Measurements from ENCODE around the gene NR5A2. TPM values are rescaled to one million over a fixed set of nuclear protein-coding genes. Genes with fewer than 3 reads are reported as not detected.
A peak's percentile ranks its signal among the peaks of the same experiment; 100 is the strongest.

The NR5A2 gene
- total and polyA plus RNA-seq, 10 donors = 0.02 to 0.63 (median 0.10) TPM; not detected in 3

DNA sequence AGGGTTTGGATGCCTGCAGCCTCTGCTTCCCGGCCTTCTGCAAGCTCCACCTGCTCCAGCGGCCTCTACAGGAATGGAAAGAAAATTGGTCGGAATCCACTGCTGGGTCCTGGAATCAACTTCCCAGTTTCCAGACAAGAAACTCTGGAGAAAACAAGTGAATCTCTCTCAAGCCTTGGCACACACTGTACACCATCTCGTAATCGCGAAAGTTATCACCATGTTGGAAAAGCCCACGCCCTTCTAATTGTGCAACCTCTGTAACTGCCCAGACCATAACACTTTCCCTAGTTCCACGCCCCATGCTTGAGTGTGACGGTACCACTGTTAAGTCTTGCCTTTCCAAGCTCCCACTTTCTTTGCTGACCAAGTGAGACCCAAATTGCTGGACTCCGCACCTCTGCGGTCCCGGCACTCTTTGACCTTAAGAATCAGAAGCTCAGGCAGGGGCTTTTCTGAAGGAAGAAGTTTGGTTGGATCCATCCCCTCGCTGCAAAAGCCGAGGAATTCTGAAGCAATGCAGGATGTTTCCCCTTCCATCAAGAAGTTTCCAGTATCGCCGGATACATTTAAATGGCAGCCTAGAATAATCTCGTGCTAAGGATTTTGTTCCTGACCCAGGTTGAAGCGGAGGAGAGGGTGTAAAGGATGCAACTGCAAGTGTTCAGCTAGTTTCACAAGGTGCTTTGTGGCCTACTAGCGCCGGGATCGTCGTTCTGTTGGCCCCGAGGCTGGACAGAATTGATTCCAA, 6.2 kb downstream of the NR5A2 start:
- no peaks in the 10 kb centered on the region for H3K9me3 ChIP-seq
- H3K4me3 ChIP-seq = no peak overlapping the region
- TF ChIP-seq POLR2A (IDR thresholded peaks at IDR 0.05) (no peak), POLR2AphosphoS5 (IDR thresholded peaks at IDR 0.05) (no peak)
- TF ChIP-seq, protein P1, sequence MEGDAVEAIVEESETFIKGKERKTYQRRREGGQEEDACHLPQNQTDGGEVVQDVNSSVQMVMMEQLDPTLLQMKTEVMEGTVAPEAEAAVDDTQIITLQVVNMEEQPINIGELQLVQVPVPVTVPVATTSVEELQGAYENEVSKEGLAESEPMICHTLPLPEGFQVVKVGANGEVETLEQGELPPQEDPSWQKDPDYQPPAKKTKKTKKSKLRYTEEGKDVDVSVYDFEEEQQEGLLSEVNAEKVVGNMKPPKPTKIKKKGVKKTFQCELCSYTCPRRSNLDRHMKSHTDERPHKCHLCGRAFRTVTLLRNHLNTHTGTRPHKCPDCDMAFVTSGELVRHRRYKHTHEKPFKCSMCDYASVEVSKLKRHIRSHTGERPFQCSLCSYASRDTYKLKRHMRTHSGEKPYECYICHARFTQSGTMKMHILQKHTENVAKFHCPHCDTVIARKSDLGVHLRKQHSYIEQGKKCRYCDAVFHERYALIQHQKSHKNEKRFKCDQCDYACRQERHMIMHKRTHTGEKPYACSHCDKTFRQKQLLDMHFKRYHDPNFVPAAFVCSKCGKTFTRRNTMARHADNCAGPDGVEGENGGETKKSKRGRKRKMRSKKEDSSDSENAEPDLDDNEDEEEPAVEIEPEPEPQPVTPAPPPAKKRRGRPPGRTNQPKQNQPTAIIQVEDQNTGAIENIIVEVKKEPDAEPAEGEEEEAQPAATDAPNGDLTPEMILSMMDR (IDR thresholded peaks at IDR 0.05 in 8 of 11, conservative IDR thresholded peaks at IDR 0.05 in 3 of 11) = no peak
- no peak for DNase-seq
- WGBS, 5 donors = 44 to 60% (median 58%) methylated on average over 23 of the region's 23 CpGs
- peaks cover 2 to 100% (median 93%) of the 10 kb centered on the region in 7 donors for H3K27me3 ChIP-seq (replicated peaks in 1 of 7)
- no peak overlapping the region for H3K27ac ChIP-seq
- H3K36me3 ChIP-seq = no peaks in the 10 kb centered on the region
- H3K4me1 ChIP-seq = peaks cover under 1 to 49% (median 34%) of the 10 kb centered on the region in 6 donors
- intact Hi-C loops (cut with DNase I; ENCODE audit: low total_unique reads) = no loop called here

DNA sequence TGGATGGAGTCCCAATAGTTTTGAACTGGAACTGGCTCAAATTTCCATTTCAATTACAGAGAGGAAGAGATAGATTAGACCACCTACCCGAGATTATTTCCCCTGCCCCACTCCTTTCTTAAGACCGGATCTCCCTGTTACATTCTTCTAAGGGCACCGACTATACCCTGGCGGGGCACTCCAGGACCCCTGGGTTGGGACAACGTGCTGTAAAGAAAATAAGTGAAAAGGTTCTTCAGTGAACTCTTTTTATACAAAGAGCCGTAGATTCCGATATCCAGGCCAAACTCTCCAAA, 6.7 kb downstream of the NR5A2 start:
- Histone ChIP-seq H3K4me3 (no peak overlapping the region), H3K4me1 (peaks cover 6 to 49% (median 34%) of the 10 kb centered on the region in 6 donors), H3K27me3 (replicated peaks in 1 of 7) (peaks cover 2 to 100% (median 93%) of the 10 kb centered on the region in 7 donors), H3K27ac (no peak overlapping the region), H3K36me3 (no peaks in the 10 kb centered on the region), H3K9me3 (no peaks in the 10 kb centered on the region)
- TF ChIP-seq, protein P1 (IDR thresholded peaks at IDR 0.05 in 8 of 11, conservative IDR thresholded peaks at IDR 0.05 in 3 of 11) = no peak
- no peak for TF ChIP-seq POLR2A (IDR thresholded peaks at IDR 0.05)
- no peak for TF ChIP-seq POLR2AphosphoS5 (IDR thresholded peaks at IDR 0.05)
- intact Hi-C loops (cut with DNase I; ENCODE audit: low total_unique reads) = no loop called here
- DNase-seq = no peak
- 21 to 46% (median 40%) methylated on average over 7 of the region's 7 CpGs for WGBS, 5 donors

DNA sequence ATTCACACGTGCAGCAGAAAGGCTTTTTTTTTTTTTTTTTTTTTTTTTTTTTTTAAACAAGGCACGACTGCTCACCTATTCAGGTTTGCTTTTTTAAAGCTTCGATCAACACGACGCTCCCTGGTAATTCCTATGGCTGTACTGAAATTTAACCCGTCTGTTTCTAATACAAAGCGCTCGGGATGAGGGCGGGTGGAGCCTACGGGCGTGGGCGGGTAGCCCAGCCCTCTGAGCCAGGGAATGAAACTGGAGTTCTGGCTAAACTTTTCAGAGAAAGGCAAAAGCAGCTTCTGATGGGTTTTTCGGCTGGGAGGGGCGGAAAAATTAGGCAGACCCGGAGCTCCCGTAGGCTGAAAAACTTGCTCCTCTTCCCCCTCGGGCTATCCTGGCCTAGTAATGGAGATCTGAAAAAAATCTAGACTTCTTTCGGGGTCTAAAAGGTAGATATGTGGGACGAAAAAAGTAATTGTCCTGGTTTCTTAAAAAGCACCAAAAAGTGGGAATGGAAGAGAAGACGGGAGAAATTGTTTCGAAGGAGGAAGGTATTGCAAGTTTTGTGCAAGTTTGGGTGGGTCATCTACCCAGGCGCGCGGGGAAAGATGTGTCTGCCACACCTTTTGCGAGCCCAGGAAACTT, 7.4 kb downstream of the NR5A2 start:
- Histone ChIP-seq H3K27me3 (replicated peaks in 1 of 7) (peaks cover 4 to 100% (median 93%) of the 10 kb centered on the region in 7 donors), H3K36me3 (no peaks in the 10 kb centered on the region), H3K9me3 (no peaks in the 10 kb centered on the region), H3K4me3 (peak overlapping the region in 3 of 8 donors; percentile 8 to 34 (median 13)), H3K4me1 (peaks cover 11 to 49% (median 34%) of the 10 kb centered on the region in 6 donors), H3K27ac (no peak overlapping the region)
- 8 to 10% (median 9%) methylated on average over 25 of the region's 25 CpGs for WGBS, 5 donors
- TF ChIP-seq, protein P1 (IDR thresholded peaks at IDR 0.05 in 8 of 11, conservative IDR thresholded peaks at IDR 0.05 in 3 of 11) = no peak
- TF ChIP-seq POLR2A (IDR thresholded peaks at IDR 0.05) (no peak), POLR2AphosphoS5 (IDR thresholded peaks at IDR 0.05) (no peak)
- DNase-seq = no peak
- intact Hi-C loops (cut with DNase I; ENCODE audit: low total_unique reads) = no loop called here

DNA sequence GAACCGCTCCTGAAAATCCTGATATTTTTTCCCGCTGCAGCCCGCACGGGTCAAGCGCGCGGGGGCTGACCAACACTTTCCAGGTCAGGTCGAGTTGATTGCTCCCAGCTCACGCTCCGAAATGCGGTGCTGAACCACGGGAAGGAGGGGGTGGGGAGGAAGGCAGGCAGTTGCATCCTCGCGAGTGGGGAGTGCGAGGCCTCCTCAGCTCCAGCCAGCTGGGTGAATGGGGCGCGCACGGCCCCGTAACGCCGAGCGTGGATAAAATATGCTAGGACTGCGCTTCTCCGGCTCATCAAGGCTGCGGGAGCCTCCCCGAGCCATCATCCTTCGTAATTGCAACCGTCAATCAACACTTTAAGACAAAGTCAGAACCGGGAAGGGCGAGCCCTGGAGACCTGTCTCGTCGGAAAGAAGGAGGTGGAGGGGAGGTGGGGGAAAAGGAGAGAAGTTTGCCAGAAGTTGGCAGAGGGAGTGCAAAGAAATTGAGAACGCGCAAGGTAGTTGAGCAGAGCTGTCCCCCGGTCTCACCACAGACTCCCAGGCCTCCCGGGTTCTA, 8.0 kb downstream of the NR5A2 start:
- DNase-seq = no peak
- TF ChIP-seq, protein P1 (IDR thresholded peaks at IDR 0.05 in 8 of 11, conservative IDR thresholded peaks at IDR 0.05 in 3 of 11) = no peak
- no peak for TF ChIP-seq POLR2AphosphoS5 (IDR thresholded peaks at IDR 0.05)
- TF ChIP-seq POLR2A (IDR thresholded peaks at IDR 0.05) = no peak

More for the DNA sequence above, 8.0 kb downstream of the NR5A2 start:
- intact Hi-C loops (cut with DNase I; ENCODE audit: low total_unique reads) = no loop called here
- peaks cover 4 to 100% (median 93%) of the 10 kb centered on the region in 7 donors for H3K27me3 ChIP-seq (replicated peaks in 1 of 7)
- peaks cover 14 to 53% (median 40%) of the 10 kb centered on the region in 6 donors for H3K4me1 ChIP-seq
- peak overlapping the region in 3 of 8 donors; percentile 8 to 34 (median 13) for H3K4me3 ChIP-seq
- H3K36me3 ChIP-seq = no peaks in the 10 kb centered on the region
- H3K9me3 ChIP-seq = no peaks in the 10 kb centered on the region
- 5 to 11% (median 6%) methylated on average over 36 of the region's 36 CpGs for WGBS, 5 donors
- no peak overlapping the region for H3K27ac ChIP-seq
